Sigmoid colon (tissue), 4 donors: ENCODE data around the gene TSPAN5.

Source experiments
- CTCF ChIP-seq, 4 experiments: fragments of 450-650 bp in 3 of 4; fragments of 200-600 bp in 1 of 4; IDR thresholded peaks; one replicate each; pipeline ENCODE4 v1.5.1; 2016 to 2019; ENCODE audit warnings: antibody characterized with exemption in 4 of 4, mild to moderate bottlenecking in 3 of 4, moderate library complexity in 2 of 4
- POLR2A ChIP-seq, 2 donors: fragments of 450-650 bp; IDR thresholded peaks; one replicate each; pipeline ENCODE4 v1.6.1; 2016; ENCODE audit warnings: antibody characterized with exemption in 2 of 2, mild to moderate bottlenecking in 2 of 2, moderate library complexity in 2 of 2
- POLR2AphosphoS5 ChIP-seq, 4 donors: sonication (generic); formaldehyde crosslinking; IDR thresholded peaks; one replicate each; pipeline ENCODE4 v1.6.1; 2017; ENCODE audit warnings: antibody characterized with exemption in 4 of 4

- TF ChIP-seq CTCF (IDR thresholded peaks at IDR 0.05): no peak
- no peak for TF ChIP-seq POLR2A (IDR thresholded peaks at IDR 0.05)
- TF ChIP-seq POLR2AphosphoS5 (IDR thresholded peaks at IDR 0.05): no peak
These were observed 12.9 kb downstream of the TSPAN5 start for GRCh38 chr4:98645527-98645926.
